Stomach (tissue), 9 donors: ENCODE measurements around the gene TRIP4. TPM values are rescaled to one million over a fixed set of nuclear protein-coding genes. Genes with fewer than 3 reads are reported as not detected.

Source experiments
- DNase-seq, 2 donors: peaks; one replicate each; pipeline versions ENCODE4 v3.0.0 to v3.0.0-alpha.2; 2013 to 2019
- H3K27ac ChIP-seq, 5 donors: fragments of 200-600 bp in 4 of 5; sonication (generic) in 4 of 5; one replicate each; pipeline ENCODE4 v1.5.1; 2013 to 2019; ENCODE audit warnings: mild to moderate bottlenecking in 1 of 5, moderate library complexity in 1 of 5
- H3K27me3 ChIP-seq, 3 donors: fragments of 200-600 bp; sonication (generic); one replicate each; pipeline ENCODE4 v1.5.1; 2017 to 2019; ENCODE audit warnings: mixed run types in 1 of 3
- H3K36me3 ChIP-seq, 4 donors: fragments of 200-600 bp; sonication (generic); 1 replicate in 3 of 4; 2 replicates in 1 of 4; pipeline ENCODE4 v1.5.1; 2016 to 2019
- H3K4me1 ChIP-seq, 4 donors: fragments of 200-600 bp; sonication (generic); one replicate each; pipeline ENCODE4 v1.5.1; 2016 to 2019
- H3K4me3 ChIP-seq, 4 donors: fragments of 200-600 bp; sonication (generic) in 3 of 4; one replicate each; pipeline ENCODE4 v1.5.1; 2016 to 2019; ENCODE audit warnings: mild to moderate bottlenecking in 1 of 4
- H3K9me3 ChIP-seq, 4 donors: fragments of 200-600 bp; sonication (generic); one replicate each; pipeline ENCODE4 v1.5.1; 2016 to 2019
- EP300 ChIP-seq: sonication (generic); formaldehyde crosslinking; IDR thresholded peaks from one replicate; pipeline ENCODE4 v1.6.1; 2017; ENCODE audit warnings: antibody characterized with exemption
- POLR2A ChIP-seq, 4 donors: fragments of 450-650 bp; IDR thresholded peaks; one replicate each; pipeline ENCODE4 v1.6.1; 2016; ENCODE audit warnings: antibody characterized with exemption in 4 of 4, control low read depth in 2 of 4, mild to moderate bottlenecking in 1 of 4, moderate library complexity in 1 of 4
- POLR2AphosphoS5 ChIP-seq, 3 donors: sonication (generic); formaldehyde crosslinking; IDR thresholded peaks; one replicate each; pipeline ENCODE4 v1.6.1; 2016; ENCODE audit warnings: antibody characterized with exemption in 3 of 3
- WGBS, 5 donors: extraction: QIAGEN DNeasy Blood & Tissue Kit in 3 of 5; methylation state at CpG; one replicate each; pipeline versions ENCODE4 v1.1.5 to v1.1.7; 2013 to 2018; 5-methylcytosine and 5-hydroxymethylcytosine counted together
- intact Hi-C: fragments of 100-400 bp; cut with DNase I; formaldehyde crosslinking; loops from one replicate; pipeline ENCODE4 v1.15.1; 2023; ENCODE audit warnings: low total_unique reads
- polyA plus RNA-seq, 3 donors: library from polyadenylated mRNA; stranded (reverse); fragments of 200-250 nt; gene quantifications; one replicate each; pipeline ENCODE4 v1.2.3, GENCODE V29; 2013
- total RNA-seq, 5 donors: library from RNA; depleted of rRNA; stranded (reverse); fragments of >200 nt; gene quantifications; one replicate each; pipeline versions ENCODE4 v1.1.0 to v1.2.3, GENCODE V29; 2014 to 2016
- TF ChIP-seq, protein P1 (sequence below), 7 experiments: fragments of 450-650 bp in 4 of 7; fragments of 200-600 bp in 3 of 7; sonication (generic) in 3 of 7; IDR thresholded peaks; one replicate each; pipeline ENCODE4 v1.5.1; 2016 to 2019; ENCODE audit warnings: antibody characterized with exemption in 7 of 7, control low read depth in 2 of 7, mild to moderate bottlenecking in 1 of 7
- donor health status: healthy with polysubstance abuse.
- donor health status: Bipolar disorder and iron deficiency.
- donor health status: healthy.

TRIP4 gene
- total and polyA plus RNA-seq, 8 donors, result 1.8 to 59.4 (median 19.1) TPM

DNA sequence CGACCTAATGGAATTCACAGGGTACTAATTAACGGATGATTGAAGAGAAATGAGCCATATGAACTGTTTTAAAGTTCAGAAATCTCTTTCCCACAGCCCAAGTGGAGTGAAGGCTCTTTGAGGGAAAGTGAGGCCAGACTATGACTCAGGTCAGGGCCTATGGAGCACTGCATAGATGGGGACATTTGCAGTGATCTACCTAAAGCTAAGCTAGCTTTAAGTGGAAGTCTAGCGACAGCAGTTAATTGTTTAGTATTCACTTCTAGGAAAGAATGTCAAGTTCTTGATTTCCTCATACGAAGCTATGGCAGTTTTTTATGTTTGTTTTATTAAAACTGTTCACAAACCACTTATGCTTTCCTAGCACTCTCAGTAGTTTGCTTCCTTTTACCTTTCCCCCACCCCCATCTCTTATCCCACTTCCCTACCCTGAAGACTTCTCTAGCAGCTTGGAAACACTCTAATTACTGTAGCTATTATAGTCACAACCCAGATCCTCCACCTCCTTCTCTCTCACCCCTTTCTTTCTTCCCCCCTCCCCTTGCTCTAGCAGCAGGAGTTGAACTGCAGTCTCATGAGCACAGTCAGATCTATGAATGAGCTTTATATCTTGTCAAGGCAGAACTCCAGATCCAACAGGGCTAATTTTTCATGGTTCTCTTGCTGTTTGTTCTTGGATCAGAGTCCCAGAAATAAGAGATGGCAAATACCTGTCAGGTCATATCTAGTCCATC is 78.9 kb downstream of the TRIP4 start:
- DNase-seq, result no peak
- H3K27me3 ChIP-seq, result no peaks in the 10 kb centered on the region
- WGBS, 5 donors, result 49 to 53% (median 51%) methylated on average over 4 of the region's 4 CpGs
- H3K4me1 ChIP-seq, result peaks cover 38 to 71% (median 53%) of the 10 kb centered on the region in 4 donors
- TF ChIP-seq, protein P1, sequence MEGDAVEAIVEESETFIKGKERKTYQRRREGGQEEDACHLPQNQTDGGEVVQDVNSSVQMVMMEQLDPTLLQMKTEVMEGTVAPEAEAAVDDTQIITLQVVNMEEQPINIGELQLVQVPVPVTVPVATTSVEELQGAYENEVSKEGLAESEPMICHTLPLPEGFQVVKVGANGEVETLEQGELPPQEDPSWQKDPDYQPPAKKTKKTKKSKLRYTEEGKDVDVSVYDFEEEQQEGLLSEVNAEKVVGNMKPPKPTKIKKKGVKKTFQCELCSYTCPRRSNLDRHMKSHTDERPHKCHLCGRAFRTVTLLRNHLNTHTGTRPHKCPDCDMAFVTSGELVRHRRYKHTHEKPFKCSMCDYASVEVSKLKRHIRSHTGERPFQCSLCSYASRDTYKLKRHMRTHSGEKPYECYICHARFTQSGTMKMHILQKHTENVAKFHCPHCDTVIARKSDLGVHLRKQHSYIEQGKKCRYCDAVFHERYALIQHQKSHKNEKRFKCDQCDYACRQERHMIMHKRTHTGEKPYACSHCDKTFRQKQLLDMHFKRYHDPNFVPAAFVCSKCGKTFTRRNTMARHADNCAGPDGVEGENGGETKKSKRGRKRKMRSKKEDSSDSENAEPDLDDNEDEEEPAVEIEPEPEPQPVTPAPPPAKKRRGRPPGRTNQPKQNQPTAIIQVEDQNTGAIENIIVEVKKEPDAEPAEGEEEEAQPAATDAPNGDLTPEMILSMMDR (IDR thresholded peaks at IDR 0.05), result no peak
- no peak for TF ChIP-seq EP300
- TF ChIP-seq POLR2AphosphoS5 (IDR thresholded peaks at IDR 0.05), result no peak
- TF ChIP-seq POLR2A (IDR thresholded peaks at IDR 0.05), result no peak
- no peak overlapping the region for H3K4me3 ChIP-seq
- no peaks in the 10 kb centered on the region for H3K9me3 ChIP-seq
- peaks cover 0 to 14% (median 12%) of the 10 kb centered on the region in 4 donors for H3K36me3 ChIP-seq
- intact Hi-C loops, result no loop called here
- no peak overlapping the region for H3K27ac ChIP-seq

DNA sequence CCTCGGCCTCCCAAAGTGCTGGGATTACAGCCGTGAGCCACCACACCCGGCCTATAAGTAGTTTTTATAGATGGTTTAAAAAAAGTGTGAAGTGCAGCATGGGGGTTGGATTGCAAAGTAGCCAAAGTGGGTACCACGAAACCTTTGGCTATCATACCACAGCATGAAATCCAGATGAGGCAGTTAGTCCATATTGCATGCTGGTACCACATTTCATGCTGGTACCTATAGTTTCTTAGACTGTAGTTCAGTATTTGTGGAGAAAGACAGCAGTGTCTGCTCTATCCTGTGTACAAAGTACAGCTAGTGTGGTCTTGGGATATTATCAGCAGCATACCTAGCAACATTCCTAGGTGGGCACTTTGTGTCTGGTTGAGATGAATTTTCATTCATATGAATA is 84.5 kb downstream of the TRIP4 start:
- no peaks in the 10 kb centered on the region for H3K27me3 ChIP-seq
- H3K9me3 ChIP-seq, result no peaks in the 10 kb centered on the region
- no peak overlapping the region for H3K27ac ChIP-seq
- no peak for TF ChIP-seq POLR2A (IDR thresholded peaks at IDR 0.05)
- no peak for TF ChIP-seq POLR2AphosphoS5 (IDR thresholded peaks at IDR 0.05)
- TF ChIP-seq, protein P1 (IDR thresholded peaks at IDR 0.05), result no peak
- no peak for TF ChIP-seq EP300
- no peak overlapping the region for H3K4me3 ChIP-seq
- H3K4me1 ChIP-seq, result peaks cover 0 to 15% (median 6%) of the 10 kb centered on the region in 4 donors
- 93 to 98% (median 97%) methylated on average over 4 of the region's 4 CpGs for WGBS, 5 donors
- H3K36me3 ChIP-seq, result peaks cover 0 to 12% (median 11%) of the 10 kb centered on the region in 4 donors
- intact Hi-C loops, result no loop called here
- DNase-seq, result no peak

DNA sequence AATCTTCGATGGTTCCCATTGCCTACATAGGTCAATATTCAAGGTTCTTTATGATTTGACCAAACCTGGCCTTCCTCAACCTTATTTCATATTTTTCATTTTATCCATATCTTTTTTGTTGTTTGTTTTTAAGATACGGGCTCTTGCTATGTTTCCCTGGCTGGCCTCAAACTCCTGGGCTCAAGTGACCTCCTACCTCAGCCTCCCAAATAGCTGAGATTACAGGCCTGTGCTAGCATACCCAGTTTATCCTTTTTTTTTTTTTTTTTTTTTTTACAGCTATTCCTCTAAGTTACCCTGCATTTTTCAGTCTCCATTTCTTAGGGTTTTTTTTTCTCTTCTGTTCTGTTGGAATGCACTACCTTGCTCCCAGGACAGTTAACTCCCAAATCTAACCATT is 87.2 kb downstream of the TRIP4 start:
- H3K36me3 ChIP-seq, result peaks cover 0 to 13% (median 12%) of the 10 kb centered on the region in 4 donors
- H3K9me3 ChIP-seq, result no peaks in the 10 kb centered on the region
- peaks cover 7 to 22% (median 14%) of the 10 kb centered on the region in 4 donors for H3K4me1 ChIP-seq
- intact Hi-C loops, result no loop called here
- no peak overlapping the region for H3K4me3 ChIP-seq
- no peak for TF ChIP-seq POLR2A (IDR thresholded peaks at IDR 0.05)
- TF ChIP-seq, protein P1 (IDR thresholded peaks at IDR 0.05), result no peak
- TF ChIP-seq EP300, result no peak
- no peak for TF ChIP-seq POLR2AphosphoS5 (IDR thresholded peaks at IDR 0.05)
- no peak for DNase-seq
- H3K27ac ChIP-seq, result no peak overlapping the region
- 72 to 89% (median 83%) methylated on average over 2 of the region's 2 CpGs for WGBS, 5 donors
- H3K27me3 ChIP-seq, result no peaks in the 10 kb centered on the region

DNA sequence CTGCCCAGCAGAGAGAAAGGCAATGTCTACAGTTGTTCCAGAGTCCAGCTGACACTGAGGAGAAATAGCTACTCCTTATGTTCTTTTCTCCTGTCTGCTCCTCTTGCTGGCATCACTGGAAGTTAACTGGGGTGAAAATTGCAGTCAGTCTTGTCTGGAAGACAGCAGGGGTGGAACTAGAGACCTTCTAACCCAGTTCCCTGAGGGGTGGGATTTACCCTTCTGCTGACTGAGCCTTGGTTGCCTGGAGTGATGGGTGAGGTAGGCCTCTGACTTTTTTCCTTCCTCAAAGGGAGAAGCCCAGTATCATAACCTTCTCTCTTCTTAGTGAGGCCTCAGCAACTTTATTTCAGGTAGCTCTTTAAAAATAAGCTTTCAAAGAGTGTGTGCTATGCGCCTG is 88.9 kb downstream of the TRIP4 start:
- Histone ChIP-seq H3K4me3 (no peak overlapping the region), H3K4me1 (peaks cover 10 to 33% (median 20%) of the 10 kb centered on the region in 4 donors), H3K9me3 (no peaks in the 10 kb centered on the region), H3K27ac (no peak overlapping the region), H3K36me3 (peaks cover 0 to 3% (median 0%) of the 10 kb centered on the region in 4 donors), H3K27me3 (no peaks in the 10 kb centered on the region)
- WGBS, 5 donors, result 90 to 100% (median 94%) methylated on average over 1 of the region's 1 CpG
- TF ChIP-seq, protein P1 (IDR thresholded peaks at IDR 0.05), result no peak
- TF ChIP-seq EP300 (no peak), POLR2AphosphoS5 (IDR thresholded peaks at IDR 0.05) (no peak), POLR2A (IDR thresholded peaks at IDR 0.05) (no peak)
- intact Hi-C loops, result no loop called here
- DNase-seq, result no peak
